B cell (primary cell): Measurements from ENCODE around the gene TPBGL.

Source experiments
- CTCF ChIP-seq: fragments of 200-600 bp; IDR thresholded peaks from one replicate; pipeline ENCODE4 v1.8.0; 2022; ENCODE audit warnings: antibody characterized with exemption, mild to moderate bottlenecking
- EZH2 ChIP-seq: IDR thresholded peaks from 2 replicates; pipeline ENCODE4 v1.6.1; 2012; ENCODE audit warnings: borderline replicate concordance, low read depth, mild to moderate bottlenecking, moderate library complexity, low read length; ENCODE audit not compliant: insufficient read depth, poor library complexity, severe bottlenecking

- TF ChIP-seq CTCF: no peak
- TF ChIP-seq EZH2: no peak
These were observed 23.8 kb downstream of the TPBGL start for GRCh38 chr11:75264356-75264755.
